ENCODE measurements around the gene FASTKD2. TPM values are rescaled to one million over a fixed set of nuclear protein-coding genes. Genes with fewer than 3 reads are reported as not detected.

The FASTKD2 gene
- total RNA-seq, 1 donor from 2014 or later: 23.3 TPM

DNA sequence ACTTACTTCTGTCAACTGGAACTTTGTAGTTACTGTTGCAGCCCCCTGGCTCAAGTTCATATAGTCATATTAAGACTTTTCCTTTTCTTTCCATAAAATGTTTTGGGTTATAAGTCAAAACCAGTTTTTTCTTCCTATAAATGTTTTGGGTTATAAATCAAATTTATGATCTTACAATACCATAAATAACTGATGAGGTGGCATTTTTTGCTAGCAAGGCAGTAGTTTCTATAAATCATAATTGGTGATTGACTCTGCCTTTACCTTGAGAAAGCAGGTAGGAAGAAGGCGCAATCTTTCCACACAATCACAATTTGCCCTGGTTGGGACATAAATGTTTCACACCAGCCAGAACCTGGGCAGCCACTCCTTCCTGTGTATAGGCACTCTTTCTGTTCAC, 42.1 kb upstream of the FASTKD2 start:
- H3K9me3 ChIP-seq: no peaks in the 10 kb centered on the region
- no peak overlapping the region for H3K27ac ChIP-seq
- DNase-seq (ENCODE audit: extremely low spot score in 2 of 2): no peak
- H3K4me1 ChIP-seq: no peaks in the 10 kb centered on the region
- TF ChIP-seq POLR2AphosphoS5 (IDR thresholded peaks at IDR 0.05; ENCODE audit: insufficient read depth in 1 of 2, low read depth in 1 of 2) (no peak), POLR2A (IDR thresholded peaks at IDR 0.05) (no peak), CTCF (IDR thresholded peaks at IDR 0.05) (no peak)
- H3K4me3 ChIP-seq: no peak overlapping the region
- H3K36me3 ChIP-seq: no peaks in the 10 kb centered on the region
- intact Hi-C loops (cut with DNase I): no loop called here
- no peaks in the 10 kb centered on the region for H3K27me3 ChIP-seq

GRCh38 chr2:206727287-206727686, 38.1 kb upstream of the FASTKD2 start:
- intact Hi-C loops (cut with DNase I): no loop called here
- TF ChIP-seq CTCF (IDR thresholded peaks at IDR 0.05) (no peak), POLR2AphosphoS5 (IDR thresholded peaks at IDR 0.05; ENCODE audit: insufficient read depth in 1 of 2, low read depth in 1 of 2) (no peak)
- H3K36me3 ChIP-seq: no peaks in the 10 kb centered on the region
- H3K4me1 ChIP-seq: no peaks in the 10 kb centered on the region
- DNase-seq (ENCODE audit: extremely low spot score in 2 of 2): no peak
- no peaks in the 10 kb centered on the region for H3K9me3 ChIP-seq
- H3K27ac ChIP-seq: no peak overlapping the region
- no peak overlapping the region for H3K4me3 ChIP-seq
- H3K27me3 ChIP-seq: no peaks in the 10 kb centered on the region

DNA sequence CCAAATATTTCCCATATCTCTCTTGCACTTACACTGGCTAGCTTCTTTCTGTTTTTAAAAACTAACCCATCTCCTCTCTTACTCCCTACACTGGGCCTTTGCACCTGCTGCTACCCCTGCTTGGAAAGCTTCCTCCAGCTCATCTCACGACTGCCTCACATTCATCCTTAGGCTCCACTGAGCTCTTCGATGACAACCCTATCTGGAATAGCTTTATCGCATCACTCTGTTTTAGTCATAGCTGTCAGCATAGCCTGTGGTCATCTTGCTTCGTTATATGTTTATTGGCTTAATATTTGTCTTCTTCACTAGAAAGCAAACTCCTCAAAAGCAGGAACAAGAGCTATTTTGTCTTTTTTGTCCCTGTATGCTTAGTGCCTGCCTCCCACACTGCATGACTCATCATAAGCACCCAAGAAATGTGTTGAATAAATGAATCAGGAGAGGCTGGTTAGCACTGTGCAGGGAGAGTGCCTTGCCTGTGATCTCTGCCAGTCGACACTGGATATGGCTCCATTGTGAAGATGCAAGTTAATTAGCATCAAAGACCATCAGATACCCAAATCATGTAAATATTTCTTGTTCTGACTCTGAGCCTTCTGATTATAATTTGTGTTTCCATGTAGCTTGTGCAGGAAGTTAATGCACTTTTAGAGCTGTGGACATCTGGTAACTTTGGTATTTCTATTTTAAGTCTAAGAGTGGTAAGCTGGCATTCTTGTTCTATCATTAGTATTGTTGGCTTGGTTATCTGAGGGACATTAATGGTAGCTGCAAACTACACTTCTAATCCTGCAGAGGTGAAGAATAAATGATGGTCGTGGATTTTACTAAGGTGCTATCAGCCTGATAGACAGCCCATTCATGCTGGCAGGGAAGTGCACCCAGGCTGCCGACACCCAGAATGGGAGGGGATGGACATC, 36.9 kb upstream of the FASTKD2 start:
- TF ChIP-seq POLR2AphosphoS5 (IDR thresholded peaks at IDR 0.05; ENCODE audit: insufficient read depth in 1 of 2, low read depth in 1 of 2): no peak
- TF ChIP-seq CTCF (IDR thresholded peaks at IDR 0.05): no peak
- no peak for TF ChIP-seq POLR2A (IDR thresholded peaks at IDR 0.05)
- no peak for DNase-seq (ENCODE audit: extremely low spot score in 2 of 2)
- no peaks in the 10 kb centered on the region for H3K36me3 ChIP-seq
- no peaks in the 10 kb centered on the region for H3K27me3 ChIP-seq
- no peak overlapping the region for H3K4me3 ChIP-seq
- intact Hi-C loops (cut with DNase I): no loop called here
- no peak overlapping the region for H3K27ac ChIP-seq
- H3K4me1 ChIP-seq: no peaks in the 10 kb centered on the region
- H3K9me3 ChIP-seq: no peaks in the 10 kb centered on the region

- DNase-seq (ENCODE audit: extremely low spot score in 2 of 2): no peak
- Histone ChIP-seq H3K4me3 (no peak overlapping the region), H3K27me3 (no peaks in the 10 kb centered on the region), H3K4me1 (no peaks in the 10 kb centered on the region), H3K9me3 (no peaks in the 10 kb centered on the region), H3K36me3 (no peaks in the 10 kb centered on the region), H3K27ac (no peak overlapping the region)
- intact Hi-C loops (cut with DNase I): no loop called here
- no peak for TF ChIP-seq POLR2A (IDR thresholded peaks at IDR 0.05)
- no peak for TF ChIP-seq CTCF (IDR thresholded peaks at IDR 0.05)
- TF ChIP-seq POLR2AphosphoS5 (IDR thresholded peaks at IDR 0.05; ENCODE audit: insufficient read depth in 1 of 2, low read depth in 1 of 2): no peak
These were observed 32.1 kb upstream of the FASTKD2 start for GRCh38 chr2:206733341-206733740.

DNA sequence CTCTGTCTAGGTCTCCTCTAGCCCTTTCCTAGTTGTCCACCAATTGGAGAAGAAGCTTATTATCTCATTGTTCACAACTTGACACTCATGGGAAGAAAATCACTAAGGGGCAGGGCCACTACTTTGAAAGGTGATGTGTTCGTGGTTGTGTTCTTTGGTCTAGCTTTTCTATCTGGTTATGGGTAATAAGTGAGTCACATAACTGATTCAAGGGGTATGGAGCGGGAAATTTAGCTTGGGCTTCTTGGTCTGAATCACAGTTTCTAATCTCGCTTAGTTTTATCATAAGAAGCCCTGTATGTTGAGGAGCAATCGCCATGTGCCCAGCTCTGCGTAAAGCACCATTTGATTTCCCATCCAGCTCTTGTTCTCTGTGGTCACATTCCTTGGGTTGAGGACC, 28.5 kb upstream of the FASTKD2 start:
- TF ChIP-seq CTCF (IDR thresholded peaks at IDR 0.05) (no peak), POLR2AphosphoS5 (IDR thresholded peaks at IDR 0.05; ENCODE audit: insufficient read depth in 1 of 2, low read depth in 1 of 2) (no peak), POLR2A (IDR thresholded peaks at IDR 0.05) (no peak)
- intact Hi-C loops (cut with DNase I): no loop called here
- H3K27me3 ChIP-seq: no peaks in the 10 kb centered on the region
- no peaks in the 10 kb centered on the region for H3K4me1 ChIP-seq
- no peak overlapping the region for H3K27ac ChIP-seq
- H3K9me3 ChIP-seq: no peaks in the 10 kb centered on the region
- DNase-seq (ENCODE audit: extremely low spot score in 2 of 2): no peak
- no peaks in the 10 kb centered on the region for H3K36me3 ChIP-seq
- H3K4me3 ChIP-seq: no peak overlapping the region
